ES-I3 (cell line): ENCODE results near the gene MYO3B.

ENCODE experiments used
- H3K36me3 ChIP-seq: 2 replicates; pipeline ENCODE4 v1.6.1; 2013; ENCODE audit warnings: mild to moderate bottlenecking, low read length, control low read depth, moderate library complexity; ENCODE audit not compliant: insufficient read depth
- H3K4me1 ChIP-seq: 2 replicates; pipeline ENCODE4 v1.6.1; 2013; ENCODE audit warnings: mild to moderate bottlenecking, control low read depth, low read length; ENCODE audit not compliant: insufficient read depth
- H3K9ac ChIP-seq: 2 replicates; pipeline ENCODE4 v1.6.1; 2013; ENCODE audit warnings: low read depth, mild to moderate bottlenecking, low read length, moderate library complexity
- H3K9me3 ChIP-seq: 2 replicates; pipeline ENCODE4 v1.6.1; 2013; ENCODE audit warnings: mild to moderate bottlenecking, low read length, moderate library complexity; ENCODE audit not compliant: control insufficient read depth, insufficient read depth

The MYO3B gene

GRCh38 chr2:170224692-170225294 lies 46.8 kb downstream of the MYO3B start:
- Histone ChIP-seq H3K36me3 (no peaks in the 10 kb centered on the region; the same call in 1 of the 2 replicates), H3K4me1 (peaks cover 17% of the 10 kb centered on the region), H3K9ac (no peak overlapping the region), H3K9me3 (no peaks in the 10 kb centered on the region)

- H3K36me3 ChIP-seq: no peaks in the 10 kb centered on the region; the same call in 1 of the 2 replicates
- H3K9me3 ChIP-seq: no peaks in the 10 kb centered on the region
- H3K9ac ChIP-seq: no peak overlapping the region
- peaks cover 17% of the 10 kb centered on the region for H3K4me1 ChIP-seq
Measured at GRCh38 chr2:170226216-170226615, 48.3 kb downstream of the MYO3B start.

- Histone ChIP-seq H3K4me1 (peaks cover 4% of the 10 kb centered on the region), H3K9me3 (no peaks in the 10 kb centered on the region), H3K9ac (no peak overlapping the region), H3K36me3 (no peaks in the 10 kb centered on the region; the same call in 1 of the 2 replicates)
Measured at GRCh38 chr2:170227507-170227947, 49.6 kb downstream of the MYO3B start.

- Histone ChIP-seq H3K36me3 (no peaks in the 10 kb centered on the region; the same call in 1 of the 2 replicates), H3K9me3 (no peaks in the 10 kb centered on the region), H3K4me1 (peaks cover under 1% of the 10 kb centered on the region; the same call in 1 of the 2 replicates), H3K9ac (no peak overlapping the region)
Measured at GRCh38 chr2:170227951-170228350, 50.0 kb downstream of the MYO3B start.

GRCh38 chr2:170228429-170228828 lies 50.5 kb downstream of the MYO3B start:
- Histone ChIP-seq H3K9ac (no peak overlapping the region), H3K36me3 (no peaks in the 10 kb centered on the region; the same call in 1 of the 2 replicates), H3K4me1 (no peaks in the 10 kb centered on the region), H3K9me3 (no peaks in the 10 kb centered on the region)

- H3K9ac ChIP-seq: no peak overlapping the region
- H3K9me3 ChIP-seq: no peaks in the 10 kb centered on the region
- no peaks in the 10 kb centered on the region; the same call in 1 of the 2 replicates for H3K36me3 ChIP-seq
- H3K4me1 ChIP-seq: no peaks in the 10 kb centered on the region
Measured at GRCh38 chr2:170229125-170229524, 51.2 kb downstream of the MYO3B start.

GRCh38 chr2:170229744-170230143 lies 51.8 kb downstream of the MYO3B start:
- Histone ChIP-seq H3K9me3 (no peaks in the 10 kb centered on the region), H3K9ac (no peak overlapping the region), H3K4me1 (no peaks in the 10 kb centered on the region), H3K36me3 (no peaks in the 10 kb centered on the region; the same call in 1 of the 2 replicates)

- H3K36me3 ChIP-seq: no peaks in the 10 kb centered on the region
- no peaks in the 10 kb centered on the region for H3K9me3 ChIP-seq
- H3K9ac ChIP-seq: no peak overlapping the region
- peaks cover 18% of the 10 kb centered on the region for H3K4me1 ChIP-seq
Measured at GRCh38 chr2:170235860-170236679, 58.1 kb downstream of the MYO3B start.

- H3K4me1 ChIP-seq: peaks cover 18% of the 10 kb centered on the region
- no peaks in the 10 kb centered on the region for H3K36me3 ChIP-seq
- H3K9ac ChIP-seq: no peak overlapping the region
Measured at GRCh38 chr2:170236680-170237047, 58.7 kb downstream of the MYO3B start.

GRCh38 chr2:170237572-170238120 lies 59.7 kb downstream of the MYO3B start:
- H3K9me3 ChIP-seq: no peaks in the 10 kb centered on the region

More at GRCh38 chr2:170236680-170237047, 58.7 kb downstream of the MYO3B start:
- no peaks in the 10 kb centered on the region for H3K9me3 ChIP-seq

GRCh38 chr2:170238776-170239175 lies 60.8 kb downstream of the MYO3B start:
- Histone ChIP-seq H3K9ac (no peak overlapping the region), H3K9me3 (no peaks in the 10 kb centered on the region), H3K36me3 (no peaks in the 10 kb centered on the region), H3K4me1 (peaks cover 18% of the 10 kb centered on the region)

More at GRCh38 chr2:170237572-170238120, 59.7 kb downstream of the MYO3B start:
- Histone ChIP-seq H3K4me1 (peaks cover 18% of the 10 kb centered on the region), H3K36me3 (no peaks in the 10 kb centered on the region), H3K9ac (no peak overlapping the region)

GRCh38 chr2:170240629-170241028 lies 62.7 kb downstream of the MYO3B start:
- no peak overlapping the region for H3K9ac ChIP-seq
- no peaks in the 10 kb centered on the region for H3K9me3 ChIP-seq
- H3K36me3 ChIP-seq: no peaks in the 10 kb centered on the region
- H3K4me1 ChIP-seq: peaks cover 18% of the 10 kb centered on the region

GRCh38 chr2:170241756-170242155 lies 63.8 kb downstream of the MYO3B start:
- Histone ChIP-seq H3K9me3 (no peaks in the 10 kb centered on the region), H3K36me3 (no peaks in the 10 kb centered on the region), H3K9ac (no peak overlapping the region), H3K4me1 (peaks cover 11% of the 10 kb centered on the region)

- Histone ChIP-seq H3K9me3 (no peaks in the 10 kb centered on the region), H3K9ac (no peak overlapping the region), H3K36me3 (no peaks in the 10 kb centered on the region), H3K4me1 (no peaks in the 10 kb centered on the region)
Measured at GRCh38 chr2:170243118-170243837, 65.3 kb downstream of the MYO3B start.
